Stimulated activated CD4-positive, alpha-beta T cell treated with anti-CD3 and anti-CD28 coated beads, Interleukin-4, amount 100 ng/mL, for 48 hours (primary cell): ENCODE measurements around the gene MMS19.
A peak's percentile ranks its signal among the peaks of the same experiment; 100 is the strongest.
"Not testable (repeated sequence)": the region's sequence is repeated elsewhere in the genome, so short reads cannot be mapped to it uniquely, and the experiment has no call there.

Experiments used
- DNase-seq, 2 donors: peaks; one replicate each; pipeline ENCODE4 v3.0.0-alpha.2; 2020; ENCODE audit warnings: low read depth in 2 of 2

Gene MMS19

GRCh38 chr10:97506199-97506991, 8.2 kb upstream of the MMS19 start:
- no peak for DNase-seq

- DNase-seq: no peak
These were observed 6.9 kb upstream of the MMS19 start for GRCh38 chr10:97505152-97505551.

- no peak for DNase-seq
These were observed 5.2 kb upstream of the MMS19 start for GRCh38 chr10:97503406-97503805.

GRCh38 chr10:97502916-97503315, 4.7 kb upstream of the MMS19 start:
- no peak for DNase-seq

- DNase-seq: no peak
These were observed 2.0 kb upstream of the MMS19 start for GRCh38 chr10:97500297-97500575.

GRCh38 chr10:97499561-97500296, 1.5 kb upstream of the MMS19 start:
- DNase-seq: peak in 1 of 2 donors; percentile 6

GRCh38 chr10:97498841-97499560, 779 bp upstream of the MMS19 start, which contains the start of gene UBTD1:
Gene UBTD1, plus strand, starts transcription at chr10:97498924. Its CDS starts 280 bp downstream, at chr10:97499204.
- DNase-seq: peak in 1 of 2 donors; percentile 15

GRCh38 chr10:97497572-97498075, 598 bp downstream of the MMS19 start:
- DNase-seq: peak; percentile 79 to 82

GRCh38 chr10:97494863-97495506, 3.2 kb downstream of the MMS19 start:
- no peak for DNase-seq

- DNase-seq: no peak
These were observed 4.1 kb downstream of the MMS19 start for GRCh38 chr10:97494151-97494550.

GRCh38 chr10:97490592-97490991, 7.6 kb downstream of the MMS19 start:
- DNase-seq: no peak

- DNase-seq: no peak
These were observed 12.5 kb downstream of the MMS19 start for GRCh38 chr10:97485647-97486281.

- DNase-seq: no peak
These were observed 14.3 kb downstream of the MMS19 start for GRCh38 chr10:97483921-97484320.

- DNase-seq: no peak
These were observed 14.7 kb downstream of the MMS19 start for GRCh38 chr10:97483506-97483905.

- DNase-seq: no peak
These were observed 15.8 kb downstream of the MMS19 start for GRCh38 chr10:97482381-97482780.

- no peak for DNase-seq
These were observed 17.2 kb downstream of the MMS19 start for GRCh38 chr10:97481071-97481470.

GRCh38 chr10:97479939-97480338, 18.3 kb downstream of the MMS19 start:
- DNase-seq: no peak

- DNase-seq: not testable (repeated sequence)
These were observed 18.8 kb downstream of the MMS19 start for GRCh38 chr10:97479410-97479809.

GRCh38 chr10:97475936-97476594, 22.2 kb downstream of the MMS19 start:
- no peak for DNase-seq

GRCh38 chr10:97474918-97475317, 23.3 kb downstream of the MMS19 start:
- DNase-seq: no peak

GRCh38 chr10:97468781-97469180, 29.4 kb downstream of the MMS19 start:
- DNase-seq: not testable (repeated sequence)
